Neuronal stem cell (in vitro differentiated cells): ENCODE measurements around the gene GPR34.

Experiments used
- DNase-seq: peaks from one replicate; pipeline ENCODE4 v3.0.0-alpha.2; 2013; ENCODE audit warnings: low spot score
- H2AFZ ChIP-seq: one replicate; pipeline ENCODE4 v1.6.1; 2013; ENCODE audit warnings: mild to moderate bottlenecking, low read length, inconsistent platforms
- H2AK5ac ChIP-seq: 2 replicates; pipeline ENCODE4 v1.6.1; 2013; ENCODE audit warnings: low read depth, mild to moderate bottlenecking, inconsistent platforms, low read length, moderate library complexity, mixed read lengths
- H2BK120ac ChIP-seq: 2 replicates; pipeline ENCODE4 v1.6.1; 2013; ENCODE audit warnings: low read depth, mild to moderate bottlenecking, inconsistent platforms, low read length, moderate library complexity, mixed read lengths
- H2BK12ac ChIP-seq: one replicate; pipeline ENCODE4 v1.6.1; 2013; ENCODE audit warnings: low read length, inconsistent platforms
- H2BK15ac ChIP-seq: 2 replicates; pipeline ENCODE4 v1.6.1; 2013; ENCODE audit warnings: mild to moderate bottlenecking, low read length, inconsistent platforms, mixed read lengths
- H2BK5ac ChIP-seq: one replicate; pipeline ENCODE4 v1.6.1; 2013; ENCODE audit warnings: inconsistent platforms, mild to moderate bottlenecking, low read length, moderate library complexity
- H3K14ac ChIP-seq: one replicate; pipeline ENCODE4 v1.6.1; 2013; ENCODE audit warnings: low read length, inconsistent platforms
- H3K18ac ChIP-seq: 2 replicates; pipeline ENCODE4 v1.6.1; 2013; ENCODE audit warnings: low read length, inconsistent platforms
- H3K23ac ChIP-seq: 2 replicates; pipeline ENCODE4 v1.6.1; 2013; ENCODE audit warnings: low read depth, mild to moderate bottlenecking, mixed read lengths, low read length, inconsistent platforms; ENCODE audit not compliant: poor library complexity
- H3K27ac ChIP-seq: replicated peaks from 3 replicates; pipeline ENCODE4 v1.5.1; 2013; ENCODE audit warnings: low read length, inconsistent platforms
- H3K27me3 ChIP-seq, 3 experiments: 2 replicates each; pipeline ENCODE4 v1.6.1; 2013; ENCODE audit warnings: low read length in 3 of 3, mild to moderate bottlenecking in 2 of 3, inconsistent platforms in 1 of 3, low read depth in 1 of 3, mixed read lengths in 1 of 3, moderate library complexity in 1 of 3; ENCODE audit not compliant: control insufficient read depth in 3 of 3, insufficient read depth in 3 of 3
- H3K36me3 ChIP-seq, 2 donors: replicated peaks in 1 of 2; 2 replicates each; pipeline ENCODE4 v1.6.1; 2013; ENCODE audit warnings: low read length in 2 of 2; ENCODE audit not compliant: control insufficient read depth in 2 of 2, insufficient read depth in 2 of 2
- H3K4ac ChIP-seq: 2 replicates; pipeline ENCODE4 v1.6.1; 2013; ENCODE audit warnings: inconsistent platforms, mild to moderate bottlenecking, low read length, moderate library complexity
- H3K4me1 ChIP-seq, 2 donors: 1 replicate in 1 of 2; 2 replicates in 1 of 2; pipeline ENCODE4 v1.6.1; 2013; ENCODE audit warnings: low read length in 2 of 2, low read depth in 1 of 2; ENCODE audit not compliant: control insufficient read depth in 2 of 2, insufficient read depth in 1 of 2
- H3K4me2 ChIP-seq: one replicate; pipeline ENCODE4 v1.6.1; 2013; ENCODE audit warnings: mild to moderate bottlenecking, low read length, inconsistent platforms; ENCODE audit not compliant: insufficient read depth, poor library complexity, severe bottlenecking
- H3K4me3 ChIP-seq, 2 donors: 2 replicates each; pipeline ENCODE4 v1.5.1; 2013; ENCODE audit warnings: low read length in 2 of 2, mild to moderate bottlenecking in 2 of 2, inconsistent platforms in 1 of 2, moderate library complexity in 1 of 2
- H3K79me1 ChIP-seq: one replicate; pipeline ENCODE4 v1.6.1; 2013; ENCODE audit warnings: low read depth, mild to moderate bottlenecking, inconsistent platforms, low read length, moderate library complexity
- H3K9ac ChIP-seq: one replicate; pipeline ENCODE4 v1.6.1; 2013; ENCODE audit warnings: mild to moderate bottlenecking, low read depth, low read length, inconsistent platforms; ENCODE audit not compliant: poor library complexity
- H3K9me3 ChIP-seq, 2 donors: replicated peaks in 1 of 2; 2 replicates each; pipeline versions ENCODE3 to v1.6.1; 2013; ENCODE audit warnings: low read length in 2 of 2, mild to moderate bottlenecking in 2 of 2, inconsistent platforms in 1 of 2, low read depth in 1 of 2, mixed read lengths in 1 of 2, moderate library complexity in 1 of 2; ENCODE audit not compliant: control insufficient read depth in 2 of 2, insufficient read depth in 1 of 2
- H4K8ac ChIP-seq: one replicate; pipeline ENCODE4 v1.6.1; 2013; ENCODE audit warnings: low read depth, mild to moderate bottlenecking, inconsistent platforms, low read length, moderate library complexity
- H4K91ac ChIP-seq: one replicate; pipeline ENCODE4 v1.6.1; 2013; ENCODE audit warnings: low read length, low read depth, mild to moderate bottlenecking, inconsistent platforms; ENCODE audit not compliant: poor library complexity
- WGBS, 2 donors: extraction: QIAGEN DNeasy Blood & Tissue Kit; methylation state at CpG; one replicate each; pipeline ENCODE4 v1.1.7; 2013; ENCODE audit warnings: missing lambda C conversion rate in 2 of 2, mixed read lengths in 1 of 2; ENCODE audit not compliant: insufficient read length in 2 of 2, insufficient replicate concordance in 1 of 2; ENCODE audit errors: extremely low coverage in 2 of 2; 5-methylcytosine and 5-hydroxymethylcytosine counted together

GPR34 gene

GRCh38 chrX:41722214-41722613 is 33.4 kb downstream of the GPR34 start:
- no peaks in the 10 kb centered on the region for H3K79me1 ChIP-seq
- no peak overlapping the region for H3K4me2 ChIP-seq
- H3K18ac ChIP-seq = no peak overlapping the region
- no peaks in the 10 kb centered on the region for H3K27me3 ChIP-seq
- no peak overlapping the region for H3K4ac ChIP-seq
- no peak overlapping the region for H3K9ac ChIP-seq
- H4K8ac ChIP-seq = no peak overlapping the region
- H2BK12ac ChIP-seq = no peak overlapping the region
- H3K9me3 ChIP-seq = peaks cover 2 to 8% of the 10 kb centered on the region in 2 donors
- no peak overlapping the region for H2BK5ac ChIP-seq
- no peak overlapping the region for H2AK5ac ChIP-seq
- H3K14ac ChIP-seq = no peak overlapping the region
- H2AFZ ChIP-seq = no peak overlapping the region
- WGBS, 2 donors = no CpG with 5 or more reads among the region's 3 CpGs
- no peak overlapping the region for H2BK120ac ChIP-seq
- no peaks in the 10 kb centered on the region for H3K36me3 ChIP-seq
- H3K23ac ChIP-seq = no peak overlapping the region
- peaks cover 3 to 8% of the 10 kb centered on the region in 2 donors for H3K4me1 ChIP-seq
- H3K4me3 ChIP-seq = no peak overlapping the region
- no peak overlapping the region for H4K91ac ChIP-seq
- no peak for DNase-seq
- no peak overlapping the region for H3K27ac ChIP-seq
- no peak overlapping the region for H2BK15ac ChIP-seq

- Histone ChIP-seq H3K4ac (no peak overlapping the region), H3K27ac (no peak overlapping the region), H2AFZ (no peak overlapping the region), H3K9me3 (peaks cover 2 to 7% of the 10 kb centered on the region in 2 donors), H3K79me1 (no peaks in the 10 kb centered on the region), H3K9ac (no peak overlapping the region), H4K91ac (no peak overlapping the region), H3K4me2 (no peak overlapping the region), H4K8ac (no peak overlapping the region), H3K4me1 (peaks cover under 1 to 8% of the 10 kb centered on the region in 2 donors), H2AK5ac (no peak overlapping the region), H2BK15ac (no peak overlapping the region), H3K36me3 (no peaks in the 10 kb centered on the region), H3K4me3 (no peak overlapping the region), H2BK12ac (no peak overlapping the region), H3K23ac (no peak overlapping the region), H3K18ac (no peak overlapping the region), H2BK5ac (no peak overlapping the region), H3K14ac (no peak overlapping the region), H2BK120ac (no peak overlapping the region), H3K27me3 (no peaks in the 10 kb centered on the region)
- no peak for DNase-seq
- WGBS, 2 donors = no CpG with 5 or more reads among the region's 3 CpGs
These were observed 34.2 kb downstream of the GPR34 start for GRCh38 chrX:41722816-41723618.

DNA sequence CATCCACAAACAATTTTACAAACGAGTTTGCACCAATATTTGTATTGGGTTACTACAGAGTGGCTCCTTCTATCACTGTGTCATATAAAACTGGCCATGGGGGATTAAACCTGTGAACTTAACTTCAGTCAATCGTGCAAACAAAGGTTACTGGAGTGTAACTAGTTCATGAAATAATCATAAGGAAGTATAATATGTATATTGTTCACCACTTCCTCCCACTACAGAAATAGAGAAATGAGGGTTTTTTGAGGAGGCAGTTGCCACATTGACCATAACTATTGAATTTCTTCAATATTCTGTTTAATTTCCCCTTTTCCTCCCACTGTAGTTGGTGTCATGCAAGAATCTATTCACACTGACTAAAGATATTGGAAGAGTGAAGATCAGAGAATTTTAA is 35.1 kb downstream of the GPR34 start, which contains the start of gene GPR82:
TSS of gene GPR82 (plus strand) at position 356 of the 400 bp plus-strand sequence. CDS start 2,846 bp downstream, outside the sequence.
- H2BK5ac ChIP-seq = no peak within 1 kb of the TSS
- no peak within 1 kb of the TSS for H3K4ac ChIP-seq
- no peaks in the 10 kb centered on the region for H3K79me1 ChIP-seq
- no peak within 1 kb of the TSS for H3K27ac ChIP-seq
- no peak within 1 kb of the TSS for H2AFZ ChIP-seq
- no peak within 1 kb of the TSS for H2AK5ac ChIP-seq
- H4K8ac ChIP-seq = no peak within 1 kb of the TSS
- H3K4me1 ChIP-seq = peaks cover 0 to 5% of the 10 kb centered on the region in 2 donors
- DNase-seq = no peak
- no peak within 1 kb of the TSS for H3K14ac ChIP-seq
- H3K23ac ChIP-seq = no peak within 1 kb of the TSS
- no peak within 1 kb of the TSS for H4K91ac ChIP-seq
- H3K18ac ChIP-seq = no peak within 1 kb of the TSS
- no CpG with 5 or more reads among the region's 2 CpGs for WGBS, 2 donors
- no peak within 1 kb of the TSS for H2BK120ac ChIP-seq
- no peak within 1 kb of the TSS for H2BK15ac ChIP-seq
- H3K36me3 ChIP-seq = no peaks in the 10 kb centered on the region
- H3K4me2 ChIP-seq = no peak within 1 kb of the TSS
- no peak within 1 kb of the TSS for H3K9ac ChIP-seq
- peaks cover 2 to 7% of the 10 kb centered on the region in 2 donors for H3K9me3 ChIP-seq
- no peaks in the 10 kb centered on the region for H3K27me3 ChIP-seq
- H3K4me3 ChIP-seq = no peak within 1 kb of the TSS
- H2BK12ac ChIP-seq = no peak within 1 kb of the TSS

- H3K14ac ChIP-seq = no peak overlapping the region
- no CpG with 5 or more reads among the region's 3 CpGs for WGBS, 2 donors
- H2BK5ac ChIP-seq = no peak overlapping the region
These were observed 39.4 kb downstream of the GPR34 start for GRCh38 chrX:41728125-41728524.

More at GRCh38 chrX:41728125-41728524, 39.4 kb downstream of the GPR34 start:
- Histone ChIP-seq H2BK15ac (no peak overlapping the region), H3K27me3 (no peaks in the 10 kb centered on the region), H3K9me3 (no peaks in the 10 kb centered on the region), H2BK12ac (no peak overlapping the region), H2AFZ (no peak overlapping the region), H3K4ac (no peak overlapping the region), H3K9ac (no peak overlapping the region), H3K36me3 (no peaks in the 10 kb centered on the region), H3K27ac (no peak overlapping the region), H3K79me1 (no peaks in the 10 kb centered on the region), H3K4me2 (no peak overlapping the region), H4K8ac (no peak overlapping the region), H3K4me1 (no peaks in the 10 kb centered on the region), H2BK120ac (no peak overlapping the region), H3K23ac (no peak overlapping the region), H4K91ac (no peak overlapping the region), H2AK5ac (no peak overlapping the region), H3K18ac (no peak overlapping the region), H3K4me3 (no peak overlapping the region)
- DNase-seq = no peak
